WTC11 (cell line): Measurements from ENCODE around the gene KMT2A.

ENCODE experiments used
- CREB1 ChIP-seq: sonication (generic); formaldehyde crosslinking; IDR thresholded peaks from 2 replicates; pipeline ENCODE4 v1.8.0; 2023; ENCODE audit warnings: mild to moderate bottlenecking, missing genetic modification reagents
- GTF2I ChIP-seq: fragments of 250-450 bp; sonication (Bioruptor Pico); conservative IDR thresholded peaks from 2 replicates; pipeline ENCODE4 v1.4.0; 2021; ENCODE audit warnings: mild to moderate bottlenecking
- IRF2 ChIP-seq: sonication (generic); formaldehyde crosslinking; IDR thresholded peaks from 2 replicates; pipeline ENCODE4 v1.8.0; 2022; ENCODE audit warnings: low read depth, missing genetic modification reagents, borderline replicate concordance
- SMAD3 ChIP-seq: sonication (generic); formaldehyde crosslinking; IDR thresholded peaks from 2 replicates; pipeline ENCODE4 v1.8.0; 2022; ENCODE audit warnings: missing genetic modification reagents, mild to moderate bottlenecking, borderline replicate concordance
- ZNF219 ChIP-seq: sonication (generic); formaldehyde crosslinking; IDR thresholded peaks from 2 replicates; pipeline ENCODE4 v1.8.0; 2023; ENCODE audit warnings: missing genetic modification reagents, mild to moderate bottlenecking, borderline replicate concordance
- TF ChIP-seq, protein P1 (sequence below): sonication (generic); formaldehyde crosslinking; IDR thresholded peaks from 2 replicates; pipeline ENCODE4 v1.8.1; 2023; ENCODE audit warnings: mild to moderate bottlenecking, missing genetic modification reagents, moderate library complexity
- TF ChIP-seq, protein P2 (sequence below): sonication (generic); formaldehyde crosslinking; IDR thresholded peaks from 2 replicates; pipeline ENCODE4 v1.8.1; 2023; ENCODE audit warnings: mild to moderate bottlenecking, missing genetic modification reagents, moderate library complexity
- TF ChIP-seq, protein P3 (sequence below): fragments of 200-600 bp; IDR thresholded peaks from 2 replicates; pipeline ENCODE4 v1.8.0; 2022; ENCODE audit warnings: antibody characterized with exemption
- TF ChIP-seq, protein P4 (sequence below): fragments of 250-450 bp; sonication (Bioruptor Pico); conservative IDR thresholded peaks from 2 replicates; pipeline ENCODE4 v1.9.0; 2021; ENCODE audit warnings: mild to moderate bottlenecking
- TF ChIP-seq, protein P5 (sequence below): sonication (generic); formaldehyde crosslinking; IDR thresholded peaks from 2 replicates; pipeline ENCODE4 v1.8.1; 2023; ENCODE audit warnings: mild to moderate bottlenecking, missing genetic modification reagents
- TF ChIP-seq, protein P6 (sequence below): sonication (generic); formaldehyde crosslinking; IDR thresholded peaks from 2 replicates; pipeline ENCODE4 v1.8.1; 2022; ENCODE audit warnings: low read depth, missing genetic modification reagents, borderline replicate concordance
- TF ChIP-seq, protein P7 (sequence below): sonication (generic); formaldehyde crosslinking; IDR thresholded peaks from 2 replicates; pipeline ENCODE4 v1.8.0; 2022; ENCODE audit warnings: mild to moderate bottlenecking, missing genetic modification reagents
- TF ChIP-seq, protein P8 (sequence below): sonication (generic); formaldehyde crosslinking; IDR thresholded peaks from 2 replicates; pipeline ENCODE4 v1.8.0; 2022; ENCODE audit warnings: mild to moderate bottlenecking, missing genetic modification reagents
- TF ChIP-seq, protein P9 (sequence below): sonication (generic); formaldehyde crosslinking; IDR thresholded peaks from 2 replicates; pipeline ENCODE4 v1.8.0; 2023; ENCODE audit warnings: missing genetic modification reagents

DNA sequence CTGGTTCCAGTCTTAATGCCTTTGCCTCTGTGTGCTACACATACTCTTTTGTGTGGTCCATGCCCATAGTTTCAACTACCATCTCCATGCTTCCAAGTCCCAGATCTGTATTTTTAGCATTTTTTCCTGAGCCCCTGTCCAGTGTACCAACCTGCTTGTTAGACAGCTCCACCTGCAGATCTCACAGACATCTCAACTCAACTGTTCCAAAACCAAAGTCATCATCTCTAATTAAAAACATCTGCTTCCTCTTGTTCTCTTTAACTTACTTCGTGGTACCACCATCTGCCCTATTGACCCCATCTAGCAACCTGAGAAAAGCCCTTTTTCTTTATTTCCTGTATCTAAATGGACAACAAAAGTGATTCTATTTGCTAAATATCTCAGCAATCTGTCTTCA is 8.6 kb upstream of the KMT2A start:
- TF ChIP-seq, protein P1, sequence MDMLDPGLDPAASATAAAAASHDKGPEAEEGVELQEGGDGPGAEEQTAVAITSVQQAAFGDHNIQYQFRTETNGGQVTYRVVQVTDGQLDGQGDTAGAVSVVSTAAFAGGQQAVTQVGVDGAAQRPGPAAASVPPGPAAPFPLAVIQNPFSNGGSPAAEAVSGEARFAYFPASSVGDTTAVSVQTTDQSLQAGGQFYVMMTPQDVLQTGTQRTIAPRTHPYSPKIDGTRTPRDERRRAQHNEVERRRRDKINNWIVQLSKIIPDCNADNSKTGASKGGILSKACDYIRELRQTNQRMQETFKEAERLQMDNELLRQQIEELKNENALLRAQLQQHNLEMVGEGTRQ (CRISPR knock-in tag) = no peak
- TF ChIP-seq, protein P2, sequence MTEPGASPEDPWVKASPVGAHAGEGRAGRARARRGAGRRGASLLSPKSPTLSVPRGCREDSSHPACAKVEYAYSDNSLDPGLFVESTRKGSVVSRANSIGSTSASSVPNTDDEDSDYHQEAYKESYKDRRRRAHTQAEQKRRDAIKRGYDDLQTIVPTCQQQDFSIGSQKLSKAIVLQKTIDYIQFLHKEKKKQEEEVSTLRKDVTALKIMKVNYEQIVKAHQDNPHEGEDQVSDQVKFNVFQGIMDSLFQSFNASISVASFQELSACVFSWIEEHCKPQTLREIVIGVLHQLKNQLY (CRISPR knock-in tag) = no peak
- TF ChIP-seq, protein P3, sequence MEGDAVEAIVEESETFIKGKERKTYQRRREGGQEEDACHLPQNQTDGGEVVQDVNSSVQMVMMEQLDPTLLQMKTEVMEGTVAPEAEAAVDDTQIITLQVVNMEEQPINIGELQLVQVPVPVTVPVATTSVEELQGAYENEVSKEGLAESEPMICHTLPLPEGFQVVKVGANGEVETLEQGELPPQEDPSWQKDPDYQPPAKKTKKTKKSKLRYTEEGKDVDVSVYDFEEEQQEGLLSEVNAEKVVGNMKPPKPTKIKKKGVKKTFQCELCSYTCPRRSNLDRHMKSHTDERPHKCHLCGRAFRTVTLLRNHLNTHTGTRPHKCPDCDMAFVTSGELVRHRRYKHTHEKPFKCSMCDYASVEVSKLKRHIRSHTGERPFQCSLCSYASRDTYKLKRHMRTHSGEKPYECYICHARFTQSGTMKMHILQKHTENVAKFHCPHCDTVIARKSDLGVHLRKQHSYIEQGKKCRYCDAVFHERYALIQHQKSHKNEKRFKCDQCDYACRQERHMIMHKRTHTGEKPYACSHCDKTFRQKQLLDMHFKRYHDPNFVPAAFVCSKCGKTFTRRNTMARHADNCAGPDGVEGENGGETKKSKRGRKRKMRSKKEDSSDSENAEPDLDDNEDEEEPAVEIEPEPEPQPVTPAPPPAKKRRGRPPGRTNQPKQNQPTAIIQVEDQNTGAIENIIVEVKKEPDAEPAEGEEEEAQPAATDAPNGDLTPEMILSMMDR = no peak
- TF ChIP-seq, protein P4, sequence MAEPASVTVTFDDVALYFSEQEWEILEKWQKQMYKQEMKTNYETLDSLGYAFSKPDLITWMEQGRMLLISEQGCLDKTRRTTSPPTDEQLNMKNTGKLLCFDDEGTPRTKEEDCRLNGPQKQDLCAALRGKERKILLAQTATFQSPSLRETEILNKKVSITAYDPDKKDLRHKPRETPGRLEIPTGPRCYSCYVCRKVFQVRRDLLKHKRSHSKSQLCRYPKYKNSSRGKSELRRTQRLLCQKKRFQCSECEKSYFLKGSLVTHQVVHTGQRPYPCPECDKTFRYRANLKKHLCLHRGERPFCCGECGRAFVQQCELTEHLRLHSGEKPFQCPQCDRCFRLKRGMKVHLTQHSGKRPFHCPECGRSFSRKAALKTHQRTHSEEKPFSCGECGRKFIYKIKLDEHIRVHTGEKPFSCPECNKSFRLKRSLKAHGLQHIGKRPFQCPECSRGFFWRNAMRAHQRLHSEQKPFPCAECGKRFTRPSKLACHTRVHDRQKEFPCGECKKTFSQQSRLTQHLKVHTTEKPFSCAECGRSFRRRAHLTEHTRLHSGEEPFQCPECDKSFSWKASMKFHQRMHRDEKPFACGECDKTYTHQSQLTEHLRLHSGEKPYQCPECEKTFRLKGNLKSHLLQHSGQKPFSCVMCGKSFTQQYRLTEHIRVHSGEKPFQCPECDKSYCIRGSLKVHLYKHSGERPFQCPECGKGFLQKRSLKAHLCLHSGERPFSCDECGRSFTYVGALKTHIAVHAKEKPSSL (CRISPR knock-in tag) = no peak
- TF ChIP-seq, protein P5, sequence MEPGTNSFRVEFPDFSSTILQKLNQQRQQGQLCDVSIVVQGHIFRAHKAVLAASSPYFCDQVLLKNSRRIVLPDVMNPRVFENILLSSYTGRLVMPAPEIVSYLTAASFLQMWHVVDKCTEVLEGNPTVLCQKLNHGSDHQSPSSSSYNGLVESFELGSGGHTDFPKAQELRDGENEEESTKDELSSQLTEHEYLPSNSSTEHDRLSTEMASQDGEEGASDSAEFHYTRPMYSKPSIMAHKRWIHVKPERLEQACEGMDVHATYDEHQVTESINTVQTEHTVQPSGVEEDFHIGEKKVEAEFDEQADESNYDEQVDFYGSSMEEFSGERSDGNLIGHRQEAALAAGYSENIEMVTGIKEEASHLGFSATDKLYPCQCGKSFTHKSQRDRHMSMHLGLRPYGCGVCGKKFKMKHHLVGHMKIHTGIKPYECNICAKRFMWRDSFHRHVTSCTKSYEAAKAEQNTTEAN = no peak
- TF ChIP-seq, protein P6, sequence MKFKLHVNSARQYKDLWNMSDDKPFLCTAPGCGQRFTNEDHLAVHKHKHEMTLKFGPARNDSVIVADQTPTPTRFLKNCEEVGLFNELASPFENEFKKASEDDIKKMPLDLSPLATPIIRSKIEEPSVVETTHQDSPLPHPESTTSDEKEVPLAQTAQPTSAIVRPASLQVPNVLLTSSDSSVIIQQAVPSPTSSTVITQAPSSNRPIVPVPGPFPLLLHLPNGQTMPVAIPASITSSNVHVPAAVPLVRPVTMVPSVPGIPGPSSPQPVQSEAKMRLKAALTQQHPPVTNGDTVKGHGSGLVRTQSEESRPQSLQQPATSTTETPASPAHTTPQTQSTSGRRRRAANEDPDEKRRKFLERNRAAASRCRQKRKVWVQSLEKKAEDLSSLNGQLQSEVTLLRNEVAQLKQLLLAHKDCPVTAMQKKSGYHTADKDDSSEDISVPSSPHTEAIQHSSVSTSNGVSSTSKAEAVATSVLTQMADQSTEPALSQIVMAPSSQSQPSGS (CRISPR knock-in tag) = no peak
- TF ChIP-seq SMAD3 (no peak), GTF2I (CRISPR knock-in tag) (no peak), IRF2 (CRISPR knock-in tag) (no peak), ZNF219 (CRISPR knock-in tag) (no peak), CREB1 (CRISPR knock-in tag) (no peak)
- TF ChIP-seq, protein P7, sequence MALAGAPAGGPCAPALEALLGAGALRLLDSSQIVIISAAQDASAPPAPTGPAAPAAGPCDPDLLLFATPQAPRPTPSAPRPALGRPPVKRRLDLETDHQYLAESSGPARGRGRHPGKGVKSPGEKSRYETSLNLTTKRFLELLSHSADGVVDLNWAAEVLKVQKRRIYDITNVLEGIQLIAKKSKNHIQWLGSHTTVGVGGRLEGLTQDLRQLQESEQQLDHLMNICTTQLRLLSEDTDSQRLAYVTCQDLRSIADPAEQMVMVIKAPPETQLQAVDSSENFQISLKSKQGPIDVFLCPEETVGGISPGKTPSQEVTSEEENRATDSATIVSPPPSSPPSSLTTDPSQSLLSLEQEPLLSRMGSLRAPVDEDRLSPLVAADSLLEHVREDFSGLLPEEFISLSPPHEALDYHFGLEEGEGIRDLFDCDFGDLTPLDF (CRISPR knock-in tag) = no peak
- TF ChIP-seq, protein P8, sequence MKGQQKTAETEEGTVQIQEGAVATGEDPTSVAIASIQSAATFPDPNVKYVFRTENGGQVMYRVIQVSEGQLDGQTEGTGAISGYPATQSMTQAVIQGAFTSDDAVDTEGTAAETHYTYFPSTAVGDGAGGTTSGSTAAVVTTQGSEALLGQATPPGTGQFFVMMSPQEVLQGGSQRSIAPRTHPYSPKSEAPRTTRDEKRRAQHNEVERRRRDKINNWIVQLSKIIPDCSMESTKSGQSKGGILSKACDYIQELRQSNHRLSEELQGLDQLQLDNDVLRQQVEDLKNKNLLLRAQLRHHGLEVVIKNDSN (CRISPR knock-in tag) = no peak
- TF ChIP-seq, protein P9, sequence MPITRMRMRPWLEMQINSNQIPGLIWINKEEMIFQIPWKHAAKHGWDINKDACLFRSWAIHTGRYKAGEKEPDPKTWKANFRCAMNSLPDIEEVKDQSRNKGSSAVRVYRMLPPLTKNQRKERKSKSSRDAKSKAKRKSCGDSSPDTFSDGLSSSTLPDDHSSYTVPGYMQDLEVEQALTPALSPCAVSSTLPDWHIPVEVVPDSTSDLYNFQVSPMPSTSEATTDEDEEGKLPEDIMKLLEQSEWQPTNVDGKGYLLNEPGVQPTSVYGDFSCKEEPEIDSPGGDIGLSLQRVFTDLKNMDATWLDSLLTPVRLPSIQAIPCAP = no peak
